Measurements from ENCODE around the gene UBL5.

The UBL5 gene

DNA sequence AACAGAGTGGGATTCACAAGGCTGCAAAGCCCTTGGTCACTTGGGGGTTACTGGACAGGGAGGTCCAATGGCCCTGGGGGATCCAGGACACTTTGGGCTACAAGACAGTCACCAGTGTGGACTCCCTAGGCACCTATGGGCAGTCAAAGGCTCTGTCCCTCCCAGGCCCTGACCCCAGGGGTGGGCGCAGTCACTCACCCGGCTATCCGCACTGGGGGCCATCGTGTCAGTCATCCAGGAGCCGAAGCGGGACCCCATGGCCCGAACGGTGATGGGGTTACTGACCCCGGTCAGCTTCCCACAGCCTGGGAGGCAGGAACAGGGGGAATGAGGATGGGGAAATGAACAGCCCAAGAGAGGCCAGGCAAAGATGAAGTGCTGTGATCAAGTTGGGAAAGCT lies 28.9 kb downstream of the UBL5 start:
- TF ChIP-seq, protein P1, sequence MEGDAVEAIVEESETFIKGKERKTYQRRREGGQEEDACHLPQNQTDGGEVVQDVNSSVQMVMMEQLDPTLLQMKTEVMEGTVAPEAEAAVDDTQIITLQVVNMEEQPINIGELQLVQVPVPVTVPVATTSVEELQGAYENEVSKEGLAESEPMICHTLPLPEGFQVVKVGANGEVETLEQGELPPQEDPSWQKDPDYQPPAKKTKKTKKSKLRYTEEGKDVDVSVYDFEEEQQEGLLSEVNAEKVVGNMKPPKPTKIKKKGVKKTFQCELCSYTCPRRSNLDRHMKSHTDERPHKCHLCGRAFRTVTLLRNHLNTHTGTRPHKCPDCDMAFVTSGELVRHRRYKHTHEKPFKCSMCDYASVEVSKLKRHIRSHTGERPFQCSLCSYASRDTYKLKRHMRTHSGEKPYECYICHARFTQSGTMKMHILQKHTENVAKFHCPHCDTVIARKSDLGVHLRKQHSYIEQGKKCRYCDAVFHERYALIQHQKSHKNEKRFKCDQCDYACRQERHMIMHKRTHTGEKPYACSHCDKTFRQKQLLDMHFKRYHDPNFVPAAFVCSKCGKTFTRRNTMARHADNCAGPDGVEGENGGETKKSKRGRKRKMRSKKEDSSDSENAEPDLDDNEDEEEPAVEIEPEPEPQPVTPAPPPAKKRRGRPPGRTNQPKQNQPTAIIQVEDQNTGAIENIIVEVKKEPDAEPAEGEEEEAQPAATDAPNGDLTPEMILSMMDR (IDR thresholded peaks at IDR 0.05; ENCODE audit: low read depth, low read length), result no peak
- Histone ChIP-seq H3K27ac (no peak overlapping the region), H3K27me3 (ENCODE audit: insufficient read depth, low read depth, severe bottlenecking) (no peaks in the 10 kb centered on the region), H3K36me3 (peaks cover 47% of the 10 kb centered on the region), H3K9me3 (ENCODE audit: severe bottlenecking) (no peaks in the 10 kb centered on the region), H3K4me3 (ENCODE audit: low read depth, low read length) (no peak overlapping the region)
- no peak for DNase-seq

DNA sequence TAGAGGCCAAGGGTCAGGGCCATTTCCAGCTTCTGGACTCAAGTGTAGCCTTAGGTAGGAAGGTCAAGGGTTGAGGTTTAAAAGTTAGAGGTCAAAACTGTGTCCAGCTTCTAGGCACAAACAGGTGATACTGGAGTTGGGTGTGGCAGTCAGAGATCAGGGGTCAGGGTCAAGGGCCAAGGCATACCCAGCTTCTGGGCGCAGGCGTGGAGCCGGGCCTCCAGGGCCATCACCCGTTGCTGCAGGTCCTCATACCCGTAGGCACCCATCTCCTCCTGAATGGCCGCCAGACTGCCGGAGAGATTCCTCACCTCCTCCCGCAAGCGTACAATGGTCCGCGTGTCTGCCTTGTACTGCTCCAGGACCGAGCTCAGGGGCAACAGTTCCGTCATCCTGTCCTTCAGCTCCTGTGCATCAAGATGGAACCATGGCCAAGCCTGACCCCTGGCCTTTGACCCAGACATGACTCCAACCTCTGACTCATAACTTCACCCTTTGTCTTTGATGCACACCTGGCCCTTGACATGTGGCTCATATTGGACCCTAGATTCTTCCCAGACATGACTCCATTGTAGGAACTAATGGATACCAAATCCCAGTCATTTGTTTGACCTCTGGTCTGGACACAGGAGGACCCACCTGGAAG lies 29.5 kb downstream of the UBL5 start:
- Histone ChIP-seq H3K9me3 (ENCODE audit: severe bottlenecking) (no peaks in the 10 kb centered on the region), H3K4me3 (ENCODE audit: low read depth, low read length) (no peak overlapping the region), H3K27me3 (ENCODE audit: insufficient read depth, low read depth, severe bottlenecking) (no peaks in the 10 kb centered on the region), H3K27ac (no peak overlapping the region), H3K36me3 (peaks cover 46% of the 10 kb centered on the region)
- no peak for DNase-seq
- TF ChIP-seq, protein P1 (IDR thresholded peaks at IDR 0.05; ENCODE audit: low read depth, low read length), result no peak

DNA sequence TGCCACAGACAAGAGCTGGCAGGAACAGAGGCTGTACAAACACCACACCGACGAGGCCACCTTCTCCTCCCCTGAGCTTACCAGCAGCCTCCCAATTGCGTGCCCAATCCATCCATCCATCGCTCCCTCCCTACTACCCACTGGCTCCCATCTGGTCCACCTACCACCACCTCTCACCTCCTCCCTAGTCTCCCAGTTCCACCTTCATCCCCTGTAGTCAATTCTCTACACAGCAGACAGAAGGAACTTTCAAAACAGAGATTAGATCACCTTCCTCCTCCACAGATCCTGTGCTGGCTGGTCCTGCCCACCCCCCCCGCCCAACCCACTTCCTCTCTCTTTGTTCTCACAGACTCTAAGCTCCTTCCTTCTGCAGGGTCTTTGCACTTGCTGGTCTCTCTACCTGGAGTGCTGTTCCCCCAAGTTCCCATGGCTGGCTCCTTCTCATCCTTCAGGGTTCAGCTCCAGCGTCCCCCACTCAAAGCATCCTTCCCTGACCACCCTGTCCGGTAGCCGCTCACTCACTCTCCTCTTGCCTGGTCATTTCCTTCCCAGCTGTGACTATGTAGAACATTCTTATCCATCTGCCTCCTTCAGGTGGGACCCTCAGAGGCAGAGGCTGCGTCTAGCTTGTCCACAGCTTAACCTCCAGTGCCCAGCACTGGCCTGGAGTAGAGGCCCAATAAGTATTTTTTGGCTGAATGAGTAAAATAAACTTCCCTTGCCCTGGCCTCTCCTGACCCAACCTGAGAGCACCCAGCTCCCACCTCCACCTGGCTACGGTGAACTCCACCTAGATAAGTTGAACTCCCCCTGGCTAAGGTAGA lies 30.4 kb downstream of the UBL5 start:
- H3K9me3 ChIP-seq (ENCODE audit: severe bottlenecking), result no peaks in the 10 kb centered on the region
- H3K27me3 ChIP-seq (ENCODE audit: insufficient read depth, low read depth, severe bottlenecking), result no peaks in the 10 kb centered on the region
- TF ChIP-seq, protein P1 (IDR thresholded peaks at IDR 0.05; ENCODE audit: low read depth, low read length), result no peak
- H3K4me3 ChIP-seq (ENCODE audit: low read depth, low read length), result no peak overlapping the region
- H3K36me3 ChIP-seq, result peaks cover 46% of the 10 kb centered on the region
- no peak for DNase-seq
- H3K27ac ChIP-seq, result no peak overlapping the region

DNA sequence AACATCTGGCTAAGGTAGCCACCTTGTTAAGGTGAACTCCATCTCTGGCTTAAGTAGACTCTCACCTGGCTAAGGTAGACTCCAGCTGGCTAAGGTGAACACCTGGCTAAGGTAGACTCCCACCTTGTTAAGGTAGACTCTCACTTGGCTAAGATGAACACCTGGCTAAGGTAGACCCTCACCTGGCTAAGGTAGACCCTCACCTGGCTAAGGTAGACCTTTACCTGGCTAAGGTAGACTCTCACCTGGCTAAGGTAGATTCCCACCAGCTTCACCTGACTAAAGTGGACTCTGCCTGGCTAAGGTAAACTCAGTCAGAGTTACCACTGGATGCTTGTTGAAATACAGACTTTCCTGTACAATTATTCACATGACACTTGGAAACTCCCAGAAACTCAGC lies 31.0 kb downstream of the UBL5 start:
- TF ChIP-seq, protein P1 (IDR thresholded peaks at IDR 0.05; ENCODE audit: low read depth, low read length), result no peak
- no peak overlapping the region for H3K27ac ChIP-seq
- H3K27me3 ChIP-seq (ENCODE audit: insufficient read depth, low read depth, severe bottlenecking), result no peaks in the 10 kb centered on the region
- peaks cover 46% of the 10 kb centered on the region for H3K36me3 ChIP-seq
- no peak overlapping the region for H3K4me3 ChIP-seq (ENCODE audit: low read depth, low read length)
- no peak for DNase-seq
- no peaks in the 10 kb centered on the region for H3K9me3 ChIP-seq (ENCODE audit: severe bottlenecking)

DNA sequence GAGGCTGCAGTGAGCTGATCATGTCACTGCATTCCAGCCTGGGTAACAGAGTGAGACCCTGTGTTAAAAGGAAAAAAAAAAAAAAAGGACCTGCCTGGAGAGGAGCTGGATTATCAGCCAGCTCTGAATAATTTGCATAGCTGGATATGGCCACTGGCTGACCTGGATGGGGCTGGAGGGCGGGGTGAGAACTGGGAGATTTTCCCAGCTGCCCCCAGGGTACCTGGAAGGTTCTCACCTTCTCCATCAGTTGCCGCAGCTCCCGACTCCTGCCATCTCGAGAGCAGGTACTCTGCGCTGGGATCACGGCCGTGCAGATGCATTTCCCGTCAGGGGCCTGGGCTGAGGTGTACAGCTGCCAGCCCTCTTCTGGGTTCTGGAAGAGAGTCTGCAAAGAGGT lies 32.7 kb downstream of the UBL5 start:
- H3K36me3 ChIP-seq, result peaks cover 36% of the 10 kb centered on the region
- no peak for DNase-seq
- TF ChIP-seq, protein P1 (IDR thresholded peaks at IDR 0.05; ENCODE audit: low read depth, low read length), result no peak
- no peaks in the 10 kb centered on the region for H3K9me3 ChIP-seq (ENCODE audit: severe bottlenecking)
- H3K27ac ChIP-seq, result no peak overlapping the region
- H3K27me3 ChIP-seq (ENCODE audit: insufficient read depth, low read depth, severe bottlenecking), result no peaks in the 10 kb centered on the region
- no peak overlapping the region for H3K4me3 ChIP-seq (ENCODE audit: low read depth, low read length)

Data from WERI-Rb-1 (cell line).